H4 (cell line): Measurements from ENCODE around the gene TMCC3. TPM values are rescaled to one million over a fixed set of nuclear protein-coding genes. Genes with fewer than 3 reads are reported as not detected.

Experiments used
- DNase-seq: peaks from one replicate; pipeline ENCODE4 v3.0.0-alpha.2; 2015; ENCODE audit warnings: low spot score
- total RNA-seq: library from RNA; depleted of rRNA; stranded (reverse); fragments of >200 nt; shearing (Covaris generic); gene quantifications from 2 replicates; pipeline ENCODE4 v1.2.3, GENCODE V29; 2014

Gene TMCC3
- total RNA-seq, 1 experiment from 2014 or later, result 0.43 TPM

- DNase-seq, result no peak
These were observed 23.7 kb upstream of the TMCC3 start for GRCh38 chr12:94674051-94674451.

GRCh38 chr12:94673496-94673895 lies 23.1 kb upstream of the TMCC3 start:
- no peak for DNase-seq

GRCh38 chr12:94671917-94672316 lies 21.6 kb upstream of the TMCC3 start:
- no peak for DNase-seq

- no peak for DNase-seq
These were observed 20.5 kb upstream of the TMCC3 start for GRCh38 chr12:94670898-94671297.

GRCh38 chr12:94670075-94670474 lies 19.7 kb upstream of the TMCC3 start:
- DNase-seq, result no peak

DNA sequence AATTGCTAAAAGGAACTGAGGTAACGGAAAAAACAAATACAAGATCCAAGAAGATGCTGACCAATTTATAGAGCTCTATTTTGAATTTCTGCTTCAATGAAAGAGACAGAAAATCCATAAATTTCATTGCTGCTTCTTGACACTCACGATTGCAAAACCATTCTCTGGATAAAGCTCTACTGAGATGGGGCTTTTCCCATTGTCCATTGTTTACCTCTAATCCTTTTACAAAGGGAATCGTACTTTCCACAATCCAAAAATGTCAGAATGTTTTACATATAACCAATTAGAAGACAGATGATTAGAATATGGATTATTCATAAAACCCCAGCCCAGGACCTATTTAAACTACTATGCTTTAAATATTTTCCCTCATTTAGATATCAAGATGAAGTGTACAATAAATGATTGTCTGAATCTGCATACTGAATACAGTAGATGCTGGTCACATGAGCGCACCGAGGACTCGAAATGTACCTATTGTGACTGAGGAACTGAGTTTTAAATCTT lies 16.7 kb upstream of the TMCC3 start:
- no peak for DNase-seq

GRCh38 chr12:94666158-94666557 lies 15.8 kb upstream of the TMCC3 start:
- no peak for DNase-seq

DNA sequence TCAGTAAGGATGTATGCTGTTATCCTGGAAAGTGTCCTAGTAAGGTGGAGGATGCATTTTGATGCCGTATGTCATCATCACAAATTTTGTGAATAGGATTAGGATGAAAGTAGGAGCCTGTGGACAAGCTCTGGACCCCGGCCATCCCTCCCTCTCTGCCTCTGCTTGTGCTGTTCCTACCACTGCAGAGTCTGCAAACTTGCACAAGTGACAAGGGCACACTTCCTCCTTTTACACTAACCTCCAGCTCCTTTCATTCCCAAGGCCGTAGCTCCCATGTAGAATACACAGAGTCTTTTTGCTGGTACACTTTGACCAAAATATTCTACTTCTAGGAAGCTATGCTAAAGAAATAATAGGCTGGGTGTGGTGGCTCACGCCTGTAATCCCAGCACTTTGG lies 13.3 kb upstream of the TMCC3 start:
- DNase-seq, result no peak

DNA sequence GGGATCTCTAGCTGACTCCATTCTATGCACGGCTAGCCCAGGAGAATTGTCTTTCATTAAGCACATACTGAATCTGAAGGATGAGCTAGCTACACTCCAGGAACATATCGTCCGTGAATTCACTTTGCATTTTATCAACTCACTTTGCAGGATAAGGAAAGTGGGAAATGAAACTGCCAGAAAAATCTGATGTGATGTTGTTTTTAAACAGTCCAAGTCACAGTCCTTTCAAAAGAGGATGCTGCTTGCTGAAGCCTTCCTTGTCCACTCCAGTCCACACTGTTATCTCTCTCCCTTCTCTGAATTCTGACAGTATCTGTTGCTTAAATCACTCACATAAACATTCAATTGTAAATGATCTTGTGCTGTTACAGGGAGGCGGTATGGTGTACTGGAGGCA lies 12.7 kb upstream of the TMCC3 start:
- DNase-seq, result no peak

DNA sequence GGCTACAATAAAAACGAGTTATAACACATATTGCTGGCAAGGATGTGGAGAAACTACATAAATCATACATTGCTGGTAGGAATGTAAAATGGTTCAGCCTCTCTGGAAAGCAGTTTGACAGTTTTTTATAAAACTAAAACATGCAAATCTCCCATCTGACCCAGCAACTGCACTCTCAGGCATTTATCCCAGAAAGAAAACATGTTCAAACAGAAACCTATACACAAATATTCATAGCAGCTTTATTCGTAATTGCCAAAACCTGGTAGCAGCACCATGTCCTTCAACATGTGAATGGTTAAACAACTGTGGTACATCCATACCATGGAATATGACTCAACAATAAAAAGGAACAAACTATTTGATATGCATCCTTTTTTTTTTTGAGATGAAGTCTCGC lies 10.1 kb upstream of the TMCC3 start:
- no peak for DNase-seq

GRCh38 chr12:94659346-94659930 lies 9.1 kb upstream of the TMCC3 start:
- no peak for DNase-seq

- DNase-seq, result no peak
These were observed 8.6 kb upstream of the TMCC3 start for GRCh38 chr12:94658931-94659330.

DNA sequence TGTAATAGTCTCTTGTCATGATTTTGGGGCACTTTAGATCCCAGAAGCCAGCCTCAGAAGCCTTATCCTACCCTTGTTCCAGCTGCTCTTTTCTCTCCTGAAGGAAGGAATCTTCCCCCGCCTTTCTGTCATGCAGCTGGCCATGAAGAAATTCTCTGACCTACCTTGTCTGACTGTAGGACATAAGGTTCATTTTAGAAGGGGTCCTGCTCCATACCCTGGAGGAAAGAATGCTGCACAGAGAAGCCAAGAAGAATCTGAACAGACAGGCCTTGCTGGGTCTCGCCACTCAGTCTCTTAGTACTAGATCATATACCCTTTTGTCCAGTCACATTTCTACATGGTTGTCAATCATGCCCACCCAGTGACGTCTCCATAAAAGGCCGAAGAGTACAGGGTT lies 6.2 kb upstream of the TMCC3 start:
- DNase-seq, result no peak

DNA sequence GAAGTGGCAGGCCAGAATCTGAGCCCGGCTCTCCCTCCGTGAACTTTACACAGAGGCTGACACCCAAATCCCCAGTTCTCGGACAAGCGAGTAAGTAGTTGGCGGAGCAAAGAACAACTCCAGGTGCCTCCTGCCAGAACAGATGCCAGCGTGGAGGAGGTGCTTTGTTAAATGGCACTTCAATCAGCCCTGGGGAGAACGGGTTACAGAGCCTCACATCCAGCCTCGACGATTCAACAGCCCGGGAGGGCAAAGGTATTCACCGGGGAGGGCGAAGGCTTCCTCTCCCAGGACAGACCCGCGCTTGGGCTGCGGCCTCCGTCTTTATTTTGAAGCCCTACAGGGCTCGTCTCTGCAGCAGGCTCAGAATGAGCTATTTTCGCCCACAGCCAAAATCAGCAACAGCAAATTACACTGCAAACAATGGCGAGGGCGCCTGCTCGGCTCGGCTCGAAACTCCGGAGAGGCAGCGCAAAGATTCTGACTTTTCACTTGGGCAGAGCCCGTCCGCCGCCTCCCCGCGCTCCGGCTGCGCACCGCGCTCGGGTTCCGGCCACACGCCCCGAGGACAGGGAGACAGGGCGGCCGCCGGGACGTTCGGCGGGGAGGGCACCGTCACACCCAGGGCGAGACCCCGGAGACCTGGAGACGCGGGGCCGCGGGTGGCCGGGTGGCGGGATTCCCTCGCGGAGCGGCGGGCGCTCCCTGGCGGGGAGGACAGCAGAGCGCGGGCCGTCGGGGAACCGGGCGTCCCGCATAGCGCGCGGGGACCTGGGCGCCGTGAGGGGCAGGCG lies 811 bp downstream of the TMCC3 start:
- DNase-seq, result no peak

DNA sequence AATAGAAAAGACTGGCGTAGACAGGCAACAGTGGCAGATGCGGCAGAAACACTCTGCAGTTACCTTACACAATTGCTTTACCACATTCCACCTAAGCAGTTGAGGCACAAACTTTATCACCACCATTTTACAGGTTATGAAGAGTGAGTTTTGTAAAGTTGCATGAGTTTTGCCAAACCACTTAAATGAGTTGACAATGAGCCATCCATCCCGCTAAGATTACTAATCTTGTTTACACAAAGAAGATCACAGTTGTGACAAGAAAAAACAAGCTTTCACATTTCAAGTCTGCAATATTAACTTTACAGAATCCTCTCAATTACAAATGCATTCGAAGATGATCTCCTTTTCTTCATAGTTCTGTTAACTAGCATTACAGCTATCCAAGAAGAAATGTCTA lies 1.8 kb downstream of the TMCC3 start:
- DNase-seq, result no peak

DNA sequence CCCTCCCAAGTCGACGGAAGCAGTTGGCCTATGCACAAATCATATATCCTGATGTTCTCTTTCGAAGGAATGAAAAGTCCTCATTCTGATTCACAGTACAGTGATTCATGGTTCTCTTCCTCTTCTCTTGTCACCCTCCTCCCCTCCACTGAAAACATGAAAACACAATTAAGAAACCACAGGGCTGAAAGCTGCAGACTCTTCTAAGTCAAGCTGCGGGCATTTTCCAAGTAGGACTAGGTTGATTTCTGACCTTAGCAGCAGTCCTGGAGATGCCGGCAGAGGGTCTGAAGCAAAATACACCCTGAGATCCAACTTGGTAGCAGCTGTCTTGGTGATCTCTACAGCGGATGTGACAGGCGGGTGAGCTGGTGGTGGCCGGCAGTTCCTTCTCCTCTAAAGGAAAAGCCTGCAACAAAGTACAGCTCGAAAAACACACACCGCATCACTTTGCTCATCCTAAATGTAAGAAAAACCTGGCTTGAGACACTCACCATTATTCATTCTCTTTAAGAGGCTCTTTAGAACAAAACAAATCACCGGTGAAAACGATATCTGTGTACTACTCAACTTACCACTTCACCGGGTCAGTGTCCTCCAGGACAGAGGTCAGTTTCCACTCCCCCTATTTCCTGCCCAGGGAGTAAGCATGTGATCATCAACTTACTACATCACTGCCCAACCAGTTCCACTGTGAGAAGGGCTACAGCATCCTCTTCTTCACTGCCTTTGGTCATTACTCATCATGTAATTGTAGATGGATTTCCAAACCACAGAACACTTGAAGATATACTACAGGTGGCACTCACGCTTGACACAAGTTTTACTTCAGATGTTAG lies 6.0 kb downstream of the TMCC3 start:
- peak; percentile 69 for DNase-seq

- DNase-seq, result no peak
These were observed 6.8 kb downstream of the TMCC3 start for GRCh38 chr12:94643606-94644005.

DNA sequence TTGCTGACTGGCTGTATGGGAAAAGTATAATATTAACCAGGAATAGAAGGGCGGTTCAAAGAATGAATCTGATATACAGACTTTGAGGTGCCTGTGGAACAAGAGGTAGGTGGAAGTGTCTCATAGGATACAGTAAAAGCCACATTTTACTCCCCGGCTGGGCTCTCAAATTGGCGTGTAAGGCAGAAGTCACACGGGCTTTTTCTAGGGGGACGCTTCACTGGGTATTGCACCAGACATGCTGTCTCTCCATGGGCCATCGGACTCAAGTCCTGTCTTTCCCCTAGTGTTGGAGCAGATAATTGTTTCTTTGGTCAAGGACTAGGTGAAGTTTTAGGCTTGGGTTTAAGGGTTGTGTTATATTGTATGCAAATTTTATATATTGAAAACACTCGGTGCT lies 9.1 kb downstream of the TMCC3 start:
- no peak for DNase-seq

DNA sequence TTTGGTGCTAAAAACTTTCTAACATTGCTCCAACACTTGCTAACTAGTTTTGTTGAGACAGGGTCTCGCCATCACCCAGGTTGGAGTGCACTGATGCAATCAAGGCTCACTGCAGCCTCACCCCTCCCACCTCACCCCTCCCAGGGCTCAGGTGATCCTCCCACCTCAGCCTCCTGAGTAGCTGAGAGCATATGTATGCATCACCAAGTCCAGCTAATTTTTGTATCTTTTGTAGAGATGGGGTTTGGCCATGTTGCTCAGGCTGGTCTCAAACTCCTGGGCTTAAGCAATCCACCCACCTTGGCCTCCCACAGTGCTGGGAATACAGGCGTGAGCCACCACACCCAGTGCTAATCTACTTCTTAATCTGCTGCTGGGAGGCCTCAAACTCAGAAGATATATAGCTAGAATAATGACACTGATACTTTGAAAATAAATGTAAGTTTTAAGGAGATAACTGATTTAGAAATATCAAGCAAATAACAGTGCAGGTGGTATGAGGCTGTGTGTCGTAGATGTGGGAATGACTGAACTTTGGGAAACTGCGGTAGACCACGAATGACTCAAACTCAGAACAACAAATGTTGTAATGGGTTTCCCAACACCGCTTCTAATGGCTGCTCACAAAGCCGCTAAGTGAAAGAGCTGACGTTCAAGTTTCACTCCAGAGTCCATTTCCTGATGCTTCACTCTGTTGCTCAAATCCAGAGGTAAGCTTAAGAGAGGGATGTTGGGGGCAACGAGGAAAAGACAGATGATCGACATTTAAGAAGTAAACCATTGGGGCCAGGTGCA lies 10.0 kb downstream of the TMCC3 start:
- DNase-seq, result peak; percentile 88

- DNase-seq, result no peak
These were observed 11.8 kb downstream of the TMCC3 start for GRCh38 chr12:94638521-94638920.

DNA sequence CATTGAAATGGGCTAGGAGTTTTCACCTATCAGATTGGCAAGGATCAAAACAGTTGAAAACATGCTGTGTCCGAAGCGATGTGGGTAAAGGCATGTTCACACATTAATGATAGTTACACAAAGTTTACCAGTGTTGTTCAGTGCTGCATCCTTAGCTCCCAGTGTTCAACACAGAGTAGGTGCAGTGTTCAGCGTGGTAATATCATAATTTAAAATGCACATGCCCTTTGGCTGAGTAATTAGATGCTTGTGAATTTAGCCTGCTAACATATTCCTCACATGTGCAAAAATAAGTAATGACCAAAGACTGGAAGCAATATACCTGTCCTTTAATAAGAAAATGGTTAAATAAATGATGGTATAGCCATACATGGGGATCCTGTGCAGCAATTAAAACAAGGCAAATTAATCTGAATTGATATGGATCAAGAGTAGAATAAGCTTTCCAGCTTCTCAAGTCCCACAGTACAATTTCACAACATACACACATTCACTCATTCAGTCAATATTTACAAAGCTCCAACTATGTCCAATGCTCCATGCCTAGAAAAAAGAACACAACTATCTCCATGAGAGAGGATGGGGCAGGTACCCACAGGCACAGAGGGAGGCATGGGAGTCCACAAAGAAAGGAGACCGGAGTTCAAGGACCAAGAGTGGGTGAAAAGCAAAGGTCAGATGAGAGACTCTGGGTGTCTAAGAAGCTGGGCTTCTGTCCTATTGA lies 12.8 kb downstream of the TMCC3 start:
- DNase-seq, result no peak
